Hepatocyte (in vitro differentiated cells): ENCODE data around the gene SMOC1.

ENCODE experiments used
- CTCF ChIP-seq: fragments of 200-600 bp; sonication (generic); IDR thresholded peaks from 2 replicates; pipeline ENCODE4 v1.5.1; 2016; ENCODE audit warnings: antibody characterized with exemption, mild to moderate bottlenecking; ENCODE audit not compliant: poor library complexity
- EZH2phosphoT487 ChIP-seq: fragments of 200-600 bp; sonication (generic); IDR thresholded peaks from one replicate; pipeline ENCODE4 v1.6.1; 2018; ENCODE audit warnings: antibody characterized with exemption, mild to moderate bottlenecking, low read depth, moderate library complexity; ENCODE audit not compliant: unreplicated experiment, severe bottlenecking

- TF ChIP-seq CTCF (no peak), EZH2phosphoT487 (no peak)
Observed at GRCh38 chr14:69886453-69887242, 7.4 kb downstream of the SMOC1 start.
